Neural cell (in vitro differentiated cells): ENCODE data around the gene SAMD14.

Experiments
- EZH2 ChIP-seq: fragments of 200-600, 300-800 bp; shearing (Covaris generic), sonication (generic); IDR thresholded peaks from 2 replicates; pipeline ENCODE4 v1.6.1; 2014; ENCODE audit warnings: antibody characterized with exemption, low read length, borderline replicate concordance, mild to moderate bottlenecking; ENCODE audit not compliant: insufficient read depth, poor library complexity, severe bottlenecking
- POLR2AphosphoS5 ChIP-seq: IDR thresholded peaks from 2 replicates; pipeline ENCODE4 v1.6.1; 2012
- RAD21 ChIP-seq: fragments of 450-650 bp; conservative IDR thresholded peaks from 2 replicates; pipeline ENCODE4 v1.6.1; 2014; ENCODE audit warnings: antibody characterized with exemption, mild to moderate bottlenecking, moderate library complexity
- SMC3 ChIP-seq: fragments of 450-650 bp; conservative IDR thresholded peaks from 2 replicates; pipeline ENCODE4 v1.6.1; 2014; ENCODE audit warnings: antibody characterized with exemption, mild to moderate bottlenecking, moderate library complexity; ENCODE audit not compliant: poor library complexity
- TAF1 ChIP-seq: IDR thresholded peaks from 2 replicates; pipeline ENCODE4 v1.6.1; 2012; ENCODE audit warnings: low read depth
- TF ChIP-seq, protein P1 (sequence below): fragments of 450-650 bp; IDR thresholded peaks from 2 replicates; pipeline ENCODE4 v1.5.1; 2014; ENCODE audit warnings: antibody characterized with exemption, mild to moderate bottlenecking, moderate library complexity; ENCODE audit not compliant: poor library complexity, severe bottlenecking
- TF ChIP-seq, protein P2 (sequence below): IDR thresholded peaks from 2 replicates; pipeline ENCODE4 v1.6.1; 2012; ENCODE audit warnings: borderline replicate concordance

DNA sequence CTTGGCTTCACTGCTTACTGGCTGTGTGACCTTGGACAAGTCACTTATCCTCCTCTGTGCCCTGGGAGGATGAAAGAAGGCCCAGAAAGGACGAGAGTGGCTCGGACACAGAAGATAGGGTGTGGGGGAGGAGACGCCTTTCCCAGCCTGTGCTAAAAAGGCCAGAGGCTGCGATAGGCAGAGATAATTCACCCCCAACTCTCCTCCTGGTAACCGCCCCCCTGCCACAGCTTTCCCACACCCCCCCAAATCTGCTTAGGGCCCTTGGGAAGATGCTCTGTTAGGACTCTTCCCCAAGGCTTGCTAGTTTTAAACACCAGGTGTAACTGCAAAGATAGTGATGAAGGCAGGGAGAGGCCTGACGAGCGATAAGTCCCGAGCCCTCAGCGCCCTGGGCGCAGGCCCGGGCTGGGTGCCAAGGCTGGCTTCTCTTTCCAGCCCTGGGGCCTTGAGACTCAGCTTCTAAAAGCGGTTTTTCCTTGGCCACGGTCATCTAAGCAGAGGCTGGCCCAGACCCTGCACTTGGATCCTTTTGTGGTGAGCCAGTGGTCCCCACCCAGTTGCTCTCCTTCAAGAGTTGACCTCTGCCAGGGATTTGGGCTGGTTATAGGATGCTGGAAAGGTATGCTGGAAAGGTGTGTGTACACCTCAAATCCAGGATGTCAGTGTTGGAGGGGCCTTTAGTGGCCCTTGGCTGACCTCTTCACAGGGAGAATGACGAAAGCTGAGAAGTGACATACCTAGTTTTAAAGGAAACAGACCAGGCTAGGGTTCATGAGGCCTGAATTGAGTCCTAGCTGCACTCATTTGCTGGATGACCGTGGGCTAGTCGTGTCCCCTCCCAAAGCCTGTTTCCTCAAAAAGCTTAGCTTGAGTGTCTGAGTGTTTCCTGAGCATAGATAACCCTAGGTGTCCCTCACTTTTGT, 24.0 kb upstream of the SAMD14 start:
- TF ChIP-seq, protein P1, sequence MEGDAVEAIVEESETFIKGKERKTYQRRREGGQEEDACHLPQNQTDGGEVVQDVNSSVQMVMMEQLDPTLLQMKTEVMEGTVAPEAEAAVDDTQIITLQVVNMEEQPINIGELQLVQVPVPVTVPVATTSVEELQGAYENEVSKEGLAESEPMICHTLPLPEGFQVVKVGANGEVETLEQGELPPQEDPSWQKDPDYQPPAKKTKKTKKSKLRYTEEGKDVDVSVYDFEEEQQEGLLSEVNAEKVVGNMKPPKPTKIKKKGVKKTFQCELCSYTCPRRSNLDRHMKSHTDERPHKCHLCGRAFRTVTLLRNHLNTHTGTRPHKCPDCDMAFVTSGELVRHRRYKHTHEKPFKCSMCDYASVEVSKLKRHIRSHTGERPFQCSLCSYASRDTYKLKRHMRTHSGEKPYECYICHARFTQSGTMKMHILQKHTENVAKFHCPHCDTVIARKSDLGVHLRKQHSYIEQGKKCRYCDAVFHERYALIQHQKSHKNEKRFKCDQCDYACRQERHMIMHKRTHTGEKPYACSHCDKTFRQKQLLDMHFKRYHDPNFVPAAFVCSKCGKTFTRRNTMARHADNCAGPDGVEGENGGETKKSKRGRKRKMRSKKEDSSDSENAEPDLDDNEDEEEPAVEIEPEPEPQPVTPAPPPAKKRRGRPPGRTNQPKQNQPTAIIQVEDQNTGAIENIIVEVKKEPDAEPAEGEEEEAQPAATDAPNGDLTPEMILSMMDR, result no peak
- no peak for TF ChIP-seq SMC3
- TF ChIP-seq RAD21, result no peak
- TF ChIP-seq POLR2AphosphoS5, result no peak
- TF ChIP-seq, protein P2, sequence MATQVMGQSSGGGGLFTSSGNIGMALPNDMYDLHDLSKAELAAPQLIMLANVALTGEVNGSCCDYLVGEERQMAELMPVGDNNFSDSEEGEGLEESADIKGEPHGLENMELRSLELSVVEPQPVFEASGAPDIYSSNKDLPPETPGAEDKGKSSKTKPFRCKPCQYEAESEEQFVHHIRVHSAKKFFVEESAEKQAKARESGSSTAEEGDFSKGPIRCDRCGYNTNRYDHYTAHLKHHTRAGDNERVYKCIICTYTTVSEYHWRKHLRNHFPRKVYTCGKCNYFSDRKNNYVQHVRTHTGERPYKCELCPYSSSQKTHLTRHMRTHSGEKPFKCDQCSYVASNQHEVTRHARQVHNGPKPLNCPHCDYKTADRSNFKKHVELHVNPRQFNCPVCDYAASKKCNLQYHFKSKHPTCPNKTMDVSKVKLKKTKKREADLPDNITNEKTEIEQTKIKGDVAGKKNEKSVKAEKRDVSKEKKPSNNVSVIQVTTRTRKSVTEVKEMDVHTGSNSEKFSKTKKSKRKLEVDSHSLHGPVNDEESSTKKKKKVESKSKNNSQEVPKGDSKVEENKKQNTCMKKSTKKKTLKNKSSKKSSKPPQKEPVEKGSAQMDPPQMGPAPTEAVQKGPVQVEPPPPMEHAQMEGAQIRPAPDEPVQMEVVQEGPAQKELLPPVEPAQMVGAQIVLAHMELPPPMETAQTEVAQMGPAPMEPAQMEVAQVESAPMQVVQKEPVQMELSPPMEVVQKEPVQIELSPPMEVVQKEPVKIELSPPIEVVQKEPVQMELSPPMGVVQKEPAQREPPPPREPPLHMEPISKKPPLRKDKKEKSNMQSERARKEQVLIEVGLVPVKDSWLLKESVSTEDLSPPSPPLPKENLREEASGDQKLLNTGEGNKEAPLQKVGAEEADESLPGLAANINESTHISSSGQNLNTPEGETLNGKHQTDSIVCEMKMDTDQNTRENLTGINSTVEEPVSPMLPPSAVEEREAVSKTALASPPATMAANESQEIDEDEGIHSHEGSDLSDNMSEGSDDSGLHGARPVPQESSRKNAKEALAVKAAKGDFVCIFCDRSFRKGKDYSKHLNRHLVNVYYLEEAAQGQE, result no peak
- no peak for TF ChIP-seq EZH2
- TF ChIP-seq TAF1, result no peak
